Measurements from ENCODE around the gene SMO. TPM values are rescaled to one million over a fixed set of nuclear protein-coding genes. Genes with fewer than 3 reads are reported as not detected.

The SMO gene
- total RNA-seq, 1 experiment from 2014 or later: 40.3 TPM

GRCh38 chr7:129176916-129177710 is 11.3 kb upstream of the SMO start:
- CTCF ChIA-PET: no interaction called here
- TF ChIP-seq EZH2 (IDR thresholded peaks at IDR 0.05; ENCODE audit: borderline replicate concordance, low read depth, low read length, poor library complexity, severe bottlenecking) (no peak), CTCF (conservative IDR thresholded peaks at IDR 0.05; ENCODE audit: low read depth, low read length) (no peak)
- intact Hi-C loops (cut with micrococcal nuclease; ENCODE audit: unreplicated experiment): no loop called here

DNA sequence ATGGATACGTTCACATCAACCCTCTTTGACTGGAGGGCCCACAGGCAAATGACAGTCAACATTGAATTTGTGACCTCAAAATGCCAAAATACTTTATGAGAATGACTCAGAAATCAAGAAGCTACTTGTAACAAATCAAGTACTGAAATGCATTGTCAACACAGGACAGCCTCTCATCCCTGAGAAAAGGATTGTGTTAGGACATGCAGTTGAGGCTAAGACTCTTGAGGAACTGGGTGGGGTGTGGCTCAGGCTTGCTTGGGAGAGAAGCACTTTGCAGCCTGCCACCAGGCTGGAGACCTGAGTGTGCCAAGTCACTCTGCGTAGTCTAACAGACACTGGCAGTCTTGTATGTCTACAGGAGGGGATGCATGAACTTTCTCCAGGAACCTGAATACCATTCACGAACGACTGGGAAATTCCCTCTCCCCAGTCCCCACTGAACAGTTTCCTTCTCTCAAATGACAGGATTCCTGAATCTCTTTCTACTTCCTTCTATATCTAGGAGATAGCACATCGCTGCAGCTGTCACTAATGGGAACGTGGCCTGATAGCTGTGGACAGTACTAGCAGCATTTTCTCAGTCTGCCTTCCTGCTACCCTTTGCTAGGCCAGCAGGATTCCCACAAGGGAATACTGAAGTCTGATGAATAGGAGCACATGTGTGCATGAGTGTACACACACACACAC is 3.3 kb upstream of the SMO start:
- DNase-seq (ENCODE audit: low spot score): no peak
- ChIA-PET CTCF (no interaction called here), POLR2A (ENCODE audit: low non-redundant PET) (no interaction called here)
- Histone ChIP-seq H3K9me3 (ENCODE audit: low read depth, low read length, poor library complexity, severe bottlenecking) (no peaks in the 10 kb centered on the region), H3K36me3 (ENCODE audit: insufficient read depth, low read length, poor library complexity, severe bottlenecking) (no peaks in the 10 kb centered on the region), H3K4me3 (ENCODE audit: low read depth, low read length, poor library complexity, severe bottlenecking) (no peak overlapping the region), H3K27ac (ENCODE audit: low read depth, low read length, poor library complexity, severe bottlenecking) (no peak overlapping the region), H3K27me3 (replicated peaks; ENCODE audit: insufficient read depth, low read depth, low read length, poor library complexity) (no peaks in the 10 kb centered on the region), H3K4me1 (ENCODE audit: insufficient read depth, low read length, poor library complexity, severe bottlenecking) (peaks cover 5% of the 10 kb centered on the region)
- BruUV-seq (replicated peaks): no TSS peak
- intact Hi-C loops (cut with micrococcal nuclease; ENCODE audit: unreplicated experiment): no loop called here
- TF ChIP-seq EZH2 (IDR thresholded peaks at IDR 0.05; ENCODE audit: borderline replicate concordance, low read depth, low read length, poor library complexity, severe bottlenecking): no peak
- TF ChIP-seq CTCF (conservative IDR thresholded peaks at IDR 0.05; ENCODE audit: low read depth, low read length): no peak

More at GRCh38 chr7:129176916-129177710, 11.3 kb upstream of the SMO start:
- Histone ChIP-seq H3K4me3 (ENCODE audit: low read depth, low read length, poor library complexity, severe bottlenecking) (no peak overlapping the region), H3K4me1 (ENCODE audit: insufficient read depth, low read length, poor library complexity, severe bottlenecking) (no peaks in the 10 kb centered on the region), H3K9me3 (ENCODE audit: low read depth, low read length, poor library complexity, severe bottlenecking) (no peaks in the 10 kb centered on the region), H3K27ac (ENCODE audit: low read depth, low read length, poor library complexity, severe bottlenecking) (no peak overlapping the region), H3K27me3 (replicated peaks; ENCODE audit: insufficient read depth, low read depth, low read length, poor library complexity) (no peaks in the 10 kb centered on the region), H3K36me3 (ENCODE audit: insufficient read depth, low read length, poor library complexity, severe bottlenecking) (no peaks in the 10 kb centered on the region)
- DNase-seq (ENCODE audit: low spot score): no peak
- no TSS peak for BruUV-seq (replicated peaks)
- POLR2A ChIA-PET (ENCODE audit: low non-redundant PET): no interaction called here

GRCh38 chr7:129186749-129187260 is 1.6 kb upstream of the SMO start:
- Histone ChIP-seq H3K4me3 (ENCODE audit: low read depth, low read length, poor library complexity, severe bottlenecking) (no peak overlapping the region), H3K27me3 (replicated peaks; ENCODE audit: insufficient read depth, low read depth, low read length, poor library complexity) (no peaks in the 10 kb centered on the region), H3K9me3 (ENCODE audit: low read depth, low read length, poor library complexity, severe bottlenecking) (no peaks in the 10 kb centered on the region), H3K36me3 (ENCODE audit: insufficient read depth, low read length, poor library complexity, severe bottlenecking) (no peaks in the 10 kb centered on the region), H3K27ac (ENCODE audit: low read depth, low read length, poor library complexity, severe bottlenecking) (no peak overlapping the region), H3K4me1 (ENCODE audit: insufficient read depth, low read length, poor library complexity, severe bottlenecking) (peaks cover 11% of the 10 kb centered on the region)
- ChIA-PET CTCF (no interaction called here), POLR2A (ENCODE audit: low non-redundant PET) (no interaction called here)
- no TSS peak for BruUV-seq (replicated peaks)
- TF ChIP-seq EZH2 (IDR thresholded peaks at IDR 0.05; ENCODE audit: borderline replicate concordance, low read depth, low read length, poor library complexity, severe bottlenecking) (no peak), CTCF (conservative IDR thresholded peaks at IDR 0.05; ENCODE audit: low read depth, low read length) (no peak)
- no peak for DNase-seq (ENCODE audit: low spot score)
- intact Hi-C loops (cut with micrococcal nuclease; ENCODE audit: unreplicated experiment): no loop called here

Measured in A673 (cell line).